ENCODE data around the gene TSC2.
A peak's percentile ranks its signal among the peaks of the same experiment; 100 is the strongest.

TSC2 gene

GRCh38 chr16:2022723-2023091, 25.1 kb upstream of the TSC2 start:
- DNase-seq: no peak

DNA sequence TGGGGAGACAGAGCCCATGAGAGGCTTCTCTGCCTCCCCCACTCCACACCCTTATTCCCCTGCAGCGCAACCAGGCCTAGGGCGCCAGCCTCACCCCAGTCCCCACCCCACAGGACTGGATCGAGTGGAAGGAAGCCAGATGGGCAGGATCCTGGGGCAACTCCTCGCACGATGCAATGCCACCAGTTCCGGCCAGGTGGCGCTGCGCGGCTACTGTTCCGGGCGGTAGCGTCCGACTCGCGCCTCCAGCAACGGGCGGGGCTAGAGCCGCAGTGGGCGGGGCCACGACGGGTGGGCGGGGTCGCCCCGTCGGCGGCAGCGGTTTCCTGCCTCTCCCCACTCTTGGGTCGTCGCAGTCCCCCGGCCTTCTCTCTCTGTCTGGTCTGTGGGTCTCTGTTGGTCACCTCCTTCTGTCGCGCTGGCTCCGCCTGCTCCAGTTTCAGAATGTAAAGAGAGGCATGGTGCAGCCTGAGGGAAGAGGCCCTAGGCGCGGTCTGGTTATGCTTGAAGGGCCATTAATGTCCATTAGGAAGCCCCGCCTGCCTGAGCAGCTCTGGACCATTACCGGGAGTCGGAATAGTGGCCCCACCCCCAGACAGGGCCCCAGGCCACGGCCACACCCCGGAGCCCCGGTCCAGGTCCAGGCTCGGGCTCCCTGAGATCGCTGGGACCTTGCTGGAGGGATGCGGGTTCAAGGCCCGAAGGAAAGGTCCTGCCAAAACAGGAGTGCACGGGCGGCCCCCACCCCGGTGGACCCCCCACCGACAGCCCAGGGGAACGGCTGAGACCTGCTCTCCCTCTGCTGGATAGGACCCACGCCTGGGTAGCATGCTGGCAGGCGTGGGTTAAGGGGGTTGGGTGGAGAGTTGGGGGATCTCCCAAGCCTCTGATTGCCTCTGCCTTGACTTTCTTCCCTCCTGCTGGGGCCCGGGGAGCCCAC, 24.4 kb upstream of the TSC2 start:
- Mint-ChIP-seq H3K36me3 (ENCODE audit: low read depth) (no peaks in the 10 kb centered on the region), H3K27me3 (peaks cover 39% of the 10 kb centered on the region), H3K4me3 (peak overlapping the region; percentile 67), H3K9me3 (no peaks in the 10 kb centered on the region), H3K27ac (no peak overlapping the region), H3K4me1 (peaks cover 26% of the 10 kb centered on the region)
- peak; percentile 74 for ATAC-seq
- peak; percentile 98 for DNase-seq

More at GRCh38 chr16:2022723-2023091, 25.1 kb upstream of the TSC2 start:
- Mint-ChIP-seq H3K36me3 (ENCODE audit: low read depth) (no peaks in the 10 kb centered on the region), H3K4me1 (peaks cover 26% of the 10 kb centered on the region), H3K4me3 (peak overlapping the region; percentile 67), H3K9me3 (no peaks in the 10 kb centered on the region), H3K27ac (no peak overlapping the region), H3K27me3 (peaks cover 42% of the 10 kb centered on the region)
- peak; percentile 26 for ATAC-seq

GRCh38 chr16:2024032-2024420, 23.8 kb upstream of the TSC2 start:
- no peaks in the 10 kb centered on the region for H3K9me3 Mint-ChIP-seq
- DNase-seq (no peak), ATAC-seq (no peak)
- H3K4me1 Mint-ChIP-seq: peaks cover 26% of the 10 kb centered on the region
- peaks cover 34% of the 10 kb centered on the region for H3K27me3 Mint-ChIP-seq
- no peak overlapping the region for H3K27ac Mint-ChIP-seq
- no peak overlapping the region for H3K4me3 Mint-ChIP-seq
- H3K36me3 Mint-ChIP-seq (ENCODE audit: low read depth): no peaks in the 10 kb centered on the region

- H3K36me3 Mint-ChIP-seq (ENCODE audit: low read depth): no peaks in the 10 kb centered on the region
- H3K9me3 Mint-ChIP-seq: no peaks in the 10 kb centered on the region
- no peak overlapping the region for H3K4me3 Mint-ChIP-seq
- no peak overlapping the region for H3K27ac Mint-ChIP-seq
- ATAC-seq (no peak), DNase-seq (no peak)
- peaks cover 26% of the 10 kb centered on the region for H3K4me1 Mint-ChIP-seq
- peaks cover 32% of the 10 kb centered on the region for H3K27me3 Mint-ChIP-seq
Measured at GRCh38 chr16:2025251-2025650, 22.5 kb upstream of the TSC2 start.

GRCh38 chr16:2025878-2026460, 21.8 kb upstream of the TSC2 start:
- no peaks in the 10 kb centered on the region for H3K36me3 Mint-ChIP-seq (ENCODE audit: low read depth)
- ATAC-seq: no peak
- no peak overlapping the region for H3K27ac Mint-ChIP-seq
- H3K9me3 Mint-ChIP-seq: no peaks in the 10 kb centered on the region
- no peak for DNase-seq
- peaks cover 27% of the 10 kb centered on the region for H3K27me3 Mint-ChIP-seq
- peaks cover 21% of the 10 kb centered on the region for H3K4me1 Mint-ChIP-seq
- H3K4me3 Mint-ChIP-seq: no peak overlapping the region

- ATAC-seq (no peak), DNase-seq (no peak)
- peaks cover 21% of the 10 kb centered on the region for H3K27me3 Mint-ChIP-seq
- no peak within 1 kb of the TSS for H3K27ac Mint-ChIP-seq
- no peaks in the 10 kb centered on the region for H3K36me3 Mint-ChIP-seq (ENCODE audit: low read depth)
- peaks cover 19% of the 10 kb centered on the region for H3K4me1 Mint-ChIP-seq
- peak within 1 kb of the TSS; percentile 65 for H3K4me3 Mint-ChIP-seq
- no peaks in the 10 kb centered on the region for H3K9me3 Mint-ChIP-seq
Measured at GRCh38 chr16:2026461-2027023, 21.2 kb upstream of the TSC2 start, which contains the start of gene NHERF2. TSS of gene NHERF2 (plus strand) at chr16:2026902. CDS start at chr16:2027006, 104 bp downstream.

GRCh38 chr16:2027024-2028010, 20.5 kb upstream of the TSC2 start:
- Mint-ChIP-seq H3K9me3 (no peaks in the 10 kb centered on the region), H3K4me3 (peak overlapping the region; percentile 65), H3K27me3 (peaks cover 14% of the 10 kb centered on the region), H3K4me1 (peaks cover 18% of the 10 kb centered on the region), H3K36me3 (ENCODE audit: low read depth) (no peaks in the 10 kb centered on the region), H3K27ac (no peak overlapping the region)
- DNase-seq (no peak), ATAC-seq (no peak)

GRCh38 chr16:2028146-2028545, 19.6 kb upstream of the TSC2 start:
- Mint-ChIP-seq H3K27me3 (peaks cover 9% of the 10 kb centered on the region), H3K27ac (no peak overlapping the region), H3K4me1 (peaks cover 13% of the 10 kb centered on the region), H3K9me3 (no peaks in the 10 kb centered on the region), H3K36me3 (ENCODE audit: low read depth) (no peaks in the 10 kb centered on the region), H3K4me3 (no peak overlapping the region)
- DNase-seq (no peak), ATAC-seq (no peak)

DNA sequence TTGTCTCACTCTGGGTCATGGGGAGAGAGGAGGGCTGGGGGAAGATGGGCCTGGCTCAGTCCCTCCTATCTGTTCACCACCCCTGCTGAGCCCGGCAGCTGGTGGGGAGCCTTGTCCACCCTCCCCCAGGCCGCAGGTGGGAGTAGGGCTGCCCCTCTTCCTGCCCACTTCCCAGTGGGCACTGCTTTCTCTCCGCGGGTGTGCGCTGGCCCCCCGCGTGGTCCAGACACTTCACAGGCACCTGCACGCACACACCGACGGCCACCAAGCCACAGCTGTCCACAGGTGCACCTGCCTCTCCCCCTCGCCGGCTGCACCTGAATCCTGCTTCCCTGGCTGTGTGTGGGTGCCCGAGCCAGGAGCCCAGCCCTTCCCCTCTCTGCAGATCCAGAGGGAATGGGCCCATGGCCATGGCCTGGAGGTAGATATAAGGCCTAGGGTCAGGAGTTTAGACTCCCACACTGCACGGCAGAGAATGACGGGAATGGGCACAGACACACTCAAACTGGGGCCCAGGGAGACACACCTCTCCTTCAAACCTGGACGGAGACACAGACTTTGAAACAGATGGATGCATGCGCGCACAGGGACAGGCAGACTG, 19.1 kb upstream of the TSC2 start:
- Mint-ChIP-seq H3K9me3 (no peaks in the 10 kb centered on the region), H3K36me3 (ENCODE audit: low read depth) (no peaks in the 10 kb centered on the region), H3K27me3 (peaks cover 9% of the 10 kb centered on the region), H3K4me3 (no peak overlapping the region), H3K27ac (no peak overlapping the region), H3K4me1 (peaks cover 11% of the 10 kb centered on the region)
- DNase-seq (no peak), ATAC-seq (no peak)

- ATAC-seq: no peak
- no peak for DNase-seq
- H3K9me3 Mint-ChIP-seq: no peaks in the 10 kb centered on the region
Measured at GRCh38 chr16:2029350-2029749, 18.4 kb upstream of the TSC2 start.

GRCh38 chr16:2030036-2030435, 17.7 kb upstream of the TSC2 start:
- no peaks in the 10 kb centered on the region for H3K36me3 Mint-ChIP-seq (ENCODE audit: low read depth)
- peaks cover 9% of the 10 kb centered on the region for H3K27me3 Mint-ChIP-seq
- peaks cover 7% of the 10 kb centered on the region for H3K4me1 Mint-ChIP-seq
- no peaks in the 10 kb centered on the region for H3K9me3 Mint-ChIP-seq
- no peak overlapping the region for H3K27ac Mint-ChIP-seq
- DNase-seq: no peak
- H3K4me3 Mint-ChIP-seq: no peak overlapping the region
- ATAC-seq: no peak

More at GRCh38 chr16:2029350-2029749, 18.4 kb upstream of the TSC2 start:
- Mint-ChIP-seq H3K27ac (no peak overlapping the region), H3K4me3 (no peak overlapping the region), H3K36me3 (ENCODE audit: low read depth) (no peaks in the 10 kb centered on the region), H3K27me3 (peaks cover 9% of the 10 kb centered on the region), H3K4me1 (peaks cover 7% of the 10 kb centered on the region)

GRCh38 chr16:2031081-2031577, 16.7 kb upstream of the TSC2 start:
- peaks cover 4% of the 10 kb centered on the region for H3K27me3 Mint-ChIP-seq
- no peak overlapping the region for H3K4me3 Mint-ChIP-seq
- no peaks in the 10 kb centered on the region for H3K9me3 Mint-ChIP-seq
- DNase-seq: no peak
- H3K4me1 Mint-ChIP-seq: peaks cover 5% of the 10 kb centered on the region
- H3K36me3 Mint-ChIP-seq (ENCODE audit: low read depth): no peaks in the 10 kb centered on the region
- H3K27ac Mint-ChIP-seq: no peak overlapping the region
- no peak for ATAC-seq

DNA sequence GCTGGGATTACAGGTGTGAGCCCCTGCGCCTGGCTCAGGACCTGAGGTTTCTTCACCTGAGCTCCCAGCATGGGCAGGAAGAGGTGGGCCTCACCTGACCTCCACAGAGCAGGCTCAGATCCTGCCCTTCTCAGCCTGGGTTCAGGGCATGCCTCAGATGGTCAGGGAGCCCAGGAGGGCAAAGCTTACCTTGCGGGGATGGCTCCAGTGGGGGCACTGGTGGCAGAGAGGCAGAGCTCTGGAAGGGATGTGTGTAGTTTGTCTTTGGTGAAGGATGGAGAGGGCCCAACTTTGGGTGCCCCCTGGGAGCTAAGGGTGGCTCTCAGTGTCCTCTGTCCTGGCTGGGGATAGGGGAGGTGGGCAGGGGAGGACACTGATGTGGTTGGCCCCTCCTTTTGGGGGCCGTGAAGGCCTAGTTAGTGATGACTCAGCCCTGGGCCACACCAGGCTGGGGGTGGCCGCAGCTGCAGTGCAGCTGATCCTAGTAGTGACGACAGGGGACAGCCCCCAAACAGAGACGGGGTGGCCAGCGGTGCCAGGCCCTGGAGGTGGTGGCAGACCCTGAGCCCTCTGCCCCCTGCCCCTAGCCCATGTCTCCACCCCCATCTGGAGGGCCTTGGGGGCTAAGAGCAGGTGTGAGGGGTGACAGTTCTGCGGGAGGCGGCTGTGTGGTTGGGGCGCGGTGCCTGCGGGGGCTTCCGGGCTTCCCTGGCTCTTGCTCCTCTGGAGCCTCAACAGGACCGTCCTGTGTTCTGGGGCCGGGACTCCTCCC, 15.3 kb upstream of the TSC2 start:
- peaks cover 3% of the 10 kb centered on the region for H3K4me1 Mint-ChIP-seq
- DNase-seq (no peak), ATAC-seq (no peak)
- H3K27me3 Mint-ChIP-seq: peaks cover 2% of the 10 kb centered on the region
- no peak overlapping the region for H3K27ac Mint-ChIP-seq
- H3K4me3 Mint-ChIP-seq: no peak overlapping the region
- H3K9me3 Mint-ChIP-seq: no peaks in the 10 kb centered on the region
- H3K36me3 Mint-ChIP-seq (ENCODE audit: low read depth): no peaks in the 10 kb centered on the region

Measured in activated naive CD8-positive, alpha-beta T cell treated with anti-CD3 and anti-CD28 coated beads, Interleukin-2, amount 50 U/mL, for 24 hours (primary cell).